GM18873 (cell line): ENCODE measurements around the gene TNFRSF4.

ENCODE experiments used
- ATAC-seq: cut with Tn5 transposase; IDR thresholded peaks from one replicate; pipeline ENCODE4 v1.9.1; 2021; ENCODE audit warnings: mild to moderate bottlenecking, moderate library complexity, moderate number of reproducible peaks; ENCODE audit not compliant: unreplicated experiment, low FRiP score

Gene TNFRSF4

DNA sequence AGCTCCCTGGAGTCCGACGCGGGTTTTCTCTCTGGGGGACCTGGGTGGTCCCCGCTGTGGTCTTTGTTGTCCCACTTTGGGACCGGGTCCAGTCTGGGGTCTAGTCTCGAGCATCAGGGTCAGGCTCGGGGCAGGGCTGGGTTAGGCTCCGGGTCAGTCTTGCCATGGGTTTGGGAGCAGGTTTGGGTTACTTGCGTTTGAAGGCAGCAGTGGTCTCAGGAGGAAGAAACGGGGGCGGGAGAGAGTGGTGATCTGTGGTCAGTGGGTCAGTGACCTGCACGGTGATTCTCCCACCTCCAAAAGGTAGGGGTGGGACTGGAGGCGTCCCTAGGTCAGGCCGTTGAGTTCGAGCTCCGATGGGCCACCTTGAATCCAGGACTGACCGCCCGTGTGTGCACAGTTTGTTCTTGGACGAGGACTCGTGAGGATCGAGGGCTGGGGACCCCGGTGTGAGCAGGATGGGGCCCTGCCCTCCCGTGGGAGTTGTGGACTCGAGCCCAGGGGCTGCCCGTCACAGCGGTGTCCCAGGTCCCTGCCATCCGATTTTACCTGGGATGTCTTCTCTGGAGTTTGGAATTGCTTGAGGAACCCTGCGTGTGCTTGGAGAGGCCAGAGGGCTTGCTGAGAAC lies 20.3 kb upstream of the TNFRSF4 start:
- no peak for ATAC-seq

DNA sequence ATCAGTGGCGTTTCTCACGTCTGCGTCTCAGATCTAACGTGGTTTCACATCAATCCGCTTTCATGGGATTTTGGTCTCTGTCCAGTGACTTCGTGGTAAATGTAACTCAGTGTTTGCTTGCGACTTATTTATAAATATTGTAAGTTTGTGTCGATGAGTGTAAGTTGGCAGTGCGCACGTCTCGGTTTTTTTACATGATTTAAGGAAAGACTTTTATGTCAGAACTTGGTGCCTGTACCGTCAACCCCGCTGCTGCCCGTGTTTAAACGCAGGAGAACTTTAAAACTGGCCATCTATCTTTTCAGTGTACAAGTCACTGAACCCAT lies 19.6 kb upstream of the TNFRSF4 start:
- no peak for ATAC-seq

DNA sequence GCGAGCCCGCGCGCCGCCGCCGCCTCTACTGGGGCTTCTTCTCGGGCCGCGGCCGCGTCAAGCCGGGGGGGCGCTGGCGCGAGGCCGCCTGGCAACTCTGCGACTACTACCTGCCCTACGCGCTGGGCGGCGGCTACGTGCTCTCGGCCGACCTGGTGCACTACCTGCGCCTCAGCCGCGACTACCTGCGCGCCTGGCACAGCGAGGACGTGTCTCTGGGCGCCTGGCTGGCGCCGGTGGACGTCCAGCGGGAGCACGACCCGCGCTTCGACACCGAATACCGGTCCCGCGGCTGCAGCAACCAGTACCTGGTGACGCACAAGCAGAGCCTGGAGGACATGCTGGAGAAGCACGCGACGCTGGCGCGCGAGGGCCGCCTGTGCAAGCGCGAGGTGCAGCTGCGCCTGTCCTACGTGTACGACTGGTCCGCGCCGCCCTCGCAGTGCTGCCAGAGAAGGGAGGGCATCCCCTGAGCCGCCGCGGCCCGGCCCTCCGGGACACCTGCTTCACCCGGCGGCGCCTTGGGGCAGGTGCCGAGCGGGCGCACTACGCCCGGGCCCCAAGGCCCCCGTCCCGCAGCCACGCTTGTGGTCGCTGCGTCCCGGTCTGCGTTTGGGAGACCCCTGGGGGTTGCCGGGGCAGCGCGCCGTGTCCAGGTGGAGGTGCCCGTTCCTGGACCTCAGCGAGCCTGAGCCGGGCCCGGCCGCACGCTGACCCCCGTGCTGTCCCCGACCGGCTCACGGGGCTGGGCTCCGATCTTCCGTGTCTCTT lies 19.0 kb upstream of the TNFRSF4 start:
- ATAC-seq = no peak

DNA sequence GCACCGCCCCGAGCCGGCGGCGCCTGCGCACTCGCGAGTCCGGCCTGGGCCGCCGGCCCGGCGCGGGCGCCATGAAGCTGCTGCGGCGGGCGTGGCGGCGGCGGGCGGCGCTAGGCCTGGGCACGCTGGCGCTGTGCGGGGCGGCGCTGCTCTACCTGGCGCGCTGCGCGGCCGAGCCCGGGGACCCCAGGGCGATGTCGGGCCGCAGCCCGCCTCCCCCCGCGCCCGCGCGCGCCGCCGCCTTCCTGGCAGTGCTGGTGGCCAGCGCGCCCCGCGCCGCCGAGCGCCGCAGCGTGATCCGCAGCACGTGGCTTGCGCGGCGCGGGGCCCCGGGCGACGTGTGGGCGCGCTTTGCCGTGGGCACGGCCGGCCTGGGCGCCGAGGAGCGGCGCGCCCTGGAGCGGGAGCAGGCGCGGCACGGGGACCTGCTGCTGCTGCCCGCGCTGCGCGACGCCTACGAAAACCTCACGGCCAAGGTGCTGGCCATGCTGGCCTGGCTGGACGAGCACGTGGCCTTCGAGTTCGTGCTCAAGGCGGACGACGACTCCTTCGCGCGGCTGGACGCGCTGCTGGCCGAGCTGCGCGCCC lies 18.3 kb upstream of the TNFRSF4 start, which contains the start of gene B3GALT6:
TSS of gene B3GALT6 (plus strand) at position 30 of the 588 bp plus-strand sequence. CDS start at position 72, 42 bp downstream.
- no peak for ATAC-seq

DNA sequence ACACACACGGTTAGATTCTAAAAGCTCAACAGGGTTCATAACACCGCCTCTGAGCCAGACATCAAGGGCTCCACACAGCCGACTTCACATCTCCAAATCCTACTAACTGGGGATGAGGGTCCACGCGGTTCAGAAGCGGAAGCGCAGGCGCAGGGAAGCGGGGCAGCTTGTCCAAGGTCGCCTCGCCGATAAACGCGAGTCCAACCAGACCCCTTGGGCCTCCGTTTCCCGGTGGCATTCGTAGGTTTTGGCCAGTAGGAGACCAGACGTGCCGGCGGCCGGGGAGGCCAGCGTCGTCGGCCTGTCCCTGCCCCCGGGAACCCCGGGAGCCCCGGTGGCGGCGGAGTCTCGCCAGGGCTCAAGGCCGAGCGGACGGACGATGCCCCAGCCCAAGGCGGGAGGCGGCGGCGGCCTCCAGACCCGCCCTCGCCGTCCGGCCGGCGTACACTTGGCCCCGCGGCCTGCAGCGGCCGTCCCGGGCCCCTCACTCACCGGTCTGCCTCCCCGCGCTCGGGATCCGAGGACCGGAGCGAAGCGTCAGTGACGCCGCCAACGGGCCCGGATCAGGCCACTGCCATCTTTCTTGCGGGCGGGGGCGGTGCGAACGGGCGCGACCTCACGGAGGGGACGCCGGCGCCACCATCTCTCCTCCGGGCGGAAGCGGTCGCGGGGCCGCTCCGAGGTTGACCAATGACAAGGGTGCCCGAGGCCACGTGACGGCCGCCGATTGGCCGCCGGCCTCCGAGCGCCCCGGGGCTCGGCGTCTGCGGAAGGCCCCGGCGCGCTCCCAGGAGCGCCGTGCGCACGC lies 17.7 kb upstream of the TNFRSF4 start, which contains the start of gene SDF4:
TSS of gene SDF4 (minus strand) at position 602 of the 808 bp plus-strand sequence. CDS start 3,229 bp downstream, outside the sequence.
- peak; percentile 77 for ATAC-seq

DNA sequence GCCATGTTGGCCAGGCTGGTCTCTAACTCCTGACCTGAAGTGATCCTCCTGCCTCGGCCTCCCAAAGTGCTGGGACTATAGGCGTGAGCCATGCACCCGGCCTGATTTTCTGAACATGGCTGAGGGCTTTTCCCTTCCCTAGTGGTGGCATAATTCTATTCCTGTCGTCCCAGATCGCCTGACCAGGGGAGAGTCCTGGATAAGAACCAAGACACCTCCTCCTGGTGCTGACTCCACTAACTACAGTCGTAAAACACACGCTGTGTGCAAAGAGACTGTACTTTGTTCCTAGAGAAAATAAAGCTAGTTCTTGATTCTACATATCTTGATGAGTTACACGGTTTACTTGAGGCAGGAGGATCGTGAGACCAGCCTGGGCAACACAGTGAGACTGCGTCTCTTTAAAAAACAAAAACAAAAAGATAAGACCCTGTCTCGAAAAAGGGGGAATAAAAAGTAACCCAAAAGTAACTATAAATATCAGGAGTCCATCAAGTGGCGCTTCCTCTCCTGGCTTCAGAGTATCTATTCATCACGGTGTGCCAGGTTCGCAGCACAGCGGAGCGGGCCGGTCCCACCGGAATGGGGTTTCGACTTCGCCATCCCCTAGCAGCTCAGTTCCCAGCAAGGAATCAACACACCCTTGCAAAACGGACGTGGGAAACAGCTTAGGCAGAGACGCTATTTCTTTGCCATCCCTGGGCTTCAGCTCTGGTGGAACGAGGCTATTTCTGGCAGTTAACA lies 16.9 kb upstream of the TNFRSF4 start:
- no peak for ATAC-seq

DNA sequence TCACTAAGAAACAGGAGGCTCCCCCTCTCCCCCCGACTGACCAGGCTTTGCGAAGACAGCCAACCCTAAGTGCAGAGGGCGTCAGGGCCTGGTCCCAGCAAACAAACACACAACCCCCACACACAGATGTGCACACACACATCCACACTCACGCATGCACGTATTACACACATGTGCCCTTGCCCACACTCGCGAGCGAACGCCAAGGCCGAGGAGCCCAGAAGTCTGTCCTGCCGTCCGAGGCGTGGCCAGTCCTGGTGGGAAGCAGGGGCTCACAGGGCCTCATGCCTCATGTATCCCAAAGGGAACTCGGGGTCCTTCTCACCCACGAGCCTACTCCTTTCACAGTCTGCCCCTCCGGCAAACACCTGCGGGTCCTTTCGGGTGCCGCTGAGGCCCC lies 15.8 kb upstream of the TNFRSF4 start:
- no peak for ATAC-seq

DNA sequence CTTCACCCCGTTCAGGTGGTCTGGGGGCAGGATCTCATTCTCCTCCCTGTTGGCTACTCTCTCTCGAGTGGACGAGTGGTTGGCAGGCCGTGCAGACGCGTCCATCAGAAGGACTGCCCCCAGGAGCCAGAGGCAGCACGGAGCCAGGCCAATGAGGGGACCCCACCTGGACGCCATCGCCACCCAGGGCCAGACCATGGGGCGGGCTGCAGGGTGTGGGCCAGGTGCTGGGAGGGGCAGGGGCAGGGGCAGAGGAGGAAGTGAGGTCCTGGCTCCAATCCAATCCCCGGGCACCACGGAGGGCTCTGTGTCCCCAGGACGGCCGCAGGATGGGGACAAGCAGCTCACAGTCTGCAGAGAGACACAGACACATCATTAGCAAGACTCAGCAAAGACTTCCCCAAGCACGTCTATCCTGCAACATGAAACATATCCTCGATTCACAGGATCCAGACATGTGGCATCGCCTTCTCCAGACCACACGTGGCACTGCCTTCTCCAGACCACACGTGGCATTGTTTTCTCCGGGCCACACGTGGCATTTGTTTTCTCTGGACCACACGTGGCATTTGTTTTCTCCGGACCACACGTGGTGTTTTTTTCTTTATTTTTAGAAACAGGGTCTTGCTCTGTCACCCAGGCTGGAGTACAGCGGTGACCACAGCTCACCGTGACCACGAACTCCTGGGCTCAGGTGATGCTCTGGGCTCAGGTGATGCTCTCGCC lies 14.8 kb upstream of the TNFRSF4 start:
- ATAC-seq = no peak

DNA sequence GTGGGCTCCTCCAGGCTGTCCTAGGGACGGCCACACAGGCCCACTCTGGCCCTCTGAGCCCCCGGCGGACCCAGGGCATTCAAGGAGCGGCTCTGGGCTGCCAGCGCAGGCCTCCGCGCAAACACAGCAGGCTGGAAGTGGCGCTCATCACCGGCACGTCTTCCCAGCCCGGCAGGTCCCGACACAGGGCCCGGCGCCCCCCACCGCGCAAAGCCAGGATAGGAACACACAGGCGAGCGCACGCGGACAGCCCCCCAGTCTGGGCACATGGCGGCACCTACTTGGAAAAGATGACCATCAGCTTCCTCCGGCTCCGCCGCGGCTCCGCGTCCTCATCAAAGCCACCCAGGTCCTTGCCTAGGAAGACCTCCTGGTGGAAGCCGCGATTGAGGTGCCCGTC lies 14.2 kb upstream of the TNFRSF4 start:
- ATAC-seq = no peak

DNA sequence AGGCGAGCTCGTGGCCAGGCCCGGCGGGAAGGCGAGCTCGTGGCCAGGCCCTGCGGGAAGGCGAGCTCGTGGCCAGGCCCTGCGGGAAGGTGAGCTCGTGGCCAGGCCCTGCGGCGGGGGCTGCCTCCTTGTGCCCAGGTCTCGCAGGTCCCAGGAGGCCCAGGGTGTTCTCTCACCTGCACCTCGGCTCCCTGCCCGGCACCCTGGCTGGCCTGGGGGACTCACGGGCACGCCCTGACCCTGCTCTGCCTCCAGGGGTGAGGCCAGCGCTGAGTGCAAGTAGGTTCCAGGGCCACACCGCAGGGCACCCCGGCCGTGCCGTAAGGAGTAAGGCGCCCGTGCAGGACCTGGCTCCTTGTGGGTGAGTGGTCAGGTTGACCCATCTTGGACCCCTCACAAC lies 13.4 kb upstream of the TNFRSF4 start:
- no peak for ATAC-seq

DNA sequence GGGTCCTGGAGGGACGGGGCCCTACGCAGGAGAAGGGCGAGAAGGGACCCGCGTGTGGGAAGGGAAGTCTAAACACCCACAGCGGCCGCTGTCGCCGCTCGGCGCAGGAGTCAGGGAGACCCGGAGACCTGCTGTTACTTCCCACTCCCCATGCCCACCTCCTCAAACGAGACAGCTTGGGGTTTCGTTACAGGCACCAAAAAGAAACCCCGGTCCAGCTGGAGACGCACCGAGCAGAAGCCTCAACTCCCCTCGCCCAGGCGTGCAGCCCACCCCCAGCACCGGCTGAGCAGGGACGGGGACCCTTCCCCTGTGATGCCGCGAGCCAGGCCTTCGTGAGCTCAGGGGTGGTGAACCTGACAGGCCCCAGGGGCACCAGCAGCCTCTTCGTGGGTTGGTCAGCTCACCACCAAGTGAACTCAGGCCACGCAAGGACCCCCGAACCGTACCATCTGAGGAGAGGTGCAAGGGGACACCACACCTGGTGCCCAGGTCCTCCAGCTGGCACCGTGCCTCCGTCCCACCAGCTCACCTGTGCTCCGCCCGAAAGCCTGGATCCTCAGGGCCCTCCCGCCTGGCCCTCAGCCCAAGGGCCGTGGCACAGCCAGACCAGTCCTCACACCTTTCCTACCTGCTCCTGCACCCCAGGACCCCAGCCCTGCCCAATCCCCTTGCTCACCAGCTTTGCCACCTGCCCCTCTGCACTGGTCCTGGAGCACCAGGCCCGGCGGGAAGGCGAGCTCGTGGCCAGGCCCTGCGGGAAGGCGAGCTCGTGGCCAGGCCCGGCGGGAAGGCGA lies 12.8 kb upstream of the TNFRSF4 start:
- ATAC-seq = no peak

DNA sequence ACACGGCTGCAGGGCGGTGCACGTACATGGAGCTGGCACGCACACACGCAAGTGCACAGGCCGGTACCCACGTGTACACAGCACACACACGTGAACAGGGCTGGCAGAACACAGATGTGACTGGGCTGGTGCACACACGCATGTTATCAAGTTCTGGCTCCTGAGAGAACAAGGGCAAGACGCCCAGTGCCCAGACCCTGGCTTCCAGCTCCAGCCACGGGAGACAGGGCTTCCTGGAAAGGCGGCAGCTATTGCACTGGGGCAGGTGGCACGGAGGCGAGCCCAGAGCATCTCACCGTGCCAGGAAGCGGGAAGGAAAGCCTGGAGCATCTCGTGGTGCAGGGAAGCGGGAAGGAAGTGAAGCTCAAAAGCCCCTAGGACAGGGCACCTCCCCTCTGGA lies 12.0 kb upstream of the TNFRSF4 start:
- no peak for ATAC-seq

DNA sequence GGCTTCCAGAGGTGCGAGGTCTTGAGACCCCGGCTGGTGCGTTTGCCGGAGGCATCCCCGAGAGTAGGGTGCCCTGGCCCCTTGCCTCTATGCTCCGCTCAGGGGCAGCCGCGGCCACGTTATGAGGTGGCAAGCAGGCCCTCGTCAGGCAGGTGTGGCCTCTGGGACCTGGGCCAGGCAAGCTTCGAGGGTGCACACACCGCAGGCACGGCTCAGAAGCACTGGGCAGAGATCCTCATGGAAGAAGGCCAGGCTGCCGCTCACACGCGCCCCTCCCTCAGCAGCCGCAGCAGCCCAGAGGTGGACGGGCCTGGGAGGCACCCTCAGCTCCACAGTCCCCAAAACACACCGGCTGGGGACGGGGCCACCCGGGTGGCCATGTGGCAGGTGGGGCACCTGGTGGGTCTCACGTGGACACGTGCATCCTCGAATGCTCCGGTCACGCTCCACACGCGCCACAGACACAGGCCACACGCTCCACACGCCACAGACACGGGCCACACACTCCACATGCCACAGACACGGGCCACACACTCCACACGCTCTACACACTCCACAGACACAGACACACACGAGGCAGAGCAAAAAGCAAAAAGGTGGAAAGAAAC lies 11.4 kb upstream of the TNFRSF4 start:
- no peak for ATAC-seq

DNA sequence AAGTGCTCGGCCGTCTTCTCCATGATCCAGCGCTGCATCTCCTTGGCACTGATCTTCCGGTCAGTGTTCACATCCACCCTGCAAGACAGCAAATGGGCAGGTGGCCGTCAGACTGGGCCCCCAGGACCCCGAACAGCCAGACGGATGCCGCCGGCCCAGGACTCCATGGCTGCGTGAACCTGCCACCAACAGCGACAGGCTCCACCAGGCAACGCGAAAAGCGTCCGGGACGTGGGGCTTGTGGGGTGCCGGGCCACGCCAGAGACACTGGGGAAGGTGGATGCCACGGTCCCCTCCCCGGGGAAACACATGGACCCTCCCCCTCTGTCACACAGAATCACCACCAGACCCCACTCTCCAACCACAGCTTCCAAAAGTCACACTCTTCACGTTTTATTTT lies 9.9 kb upstream of the TNFRSF4 start:
- no peak for ATAC-seq

DNA sequence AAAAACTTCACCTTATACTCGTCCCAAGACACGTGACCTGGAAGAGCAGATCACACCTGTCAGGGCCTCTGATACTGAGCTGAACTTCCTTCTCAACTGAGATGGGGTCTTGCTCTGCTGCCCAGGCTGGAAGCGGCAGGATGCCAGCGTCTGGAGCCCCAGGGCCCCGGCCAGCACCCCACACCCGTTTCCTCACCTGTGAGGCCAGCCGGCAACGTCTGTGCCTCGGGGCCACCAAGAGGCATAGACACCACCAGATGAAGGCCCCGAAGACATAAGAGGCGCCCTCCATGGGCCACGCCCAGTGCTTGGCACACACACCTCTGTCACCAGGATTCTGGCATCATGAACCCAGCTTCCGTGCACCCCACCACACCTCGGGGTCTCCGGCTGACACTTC lies 9.4 kb upstream of the TNFRSF4 start:
- no peak for ATAC-seq

DNA sequence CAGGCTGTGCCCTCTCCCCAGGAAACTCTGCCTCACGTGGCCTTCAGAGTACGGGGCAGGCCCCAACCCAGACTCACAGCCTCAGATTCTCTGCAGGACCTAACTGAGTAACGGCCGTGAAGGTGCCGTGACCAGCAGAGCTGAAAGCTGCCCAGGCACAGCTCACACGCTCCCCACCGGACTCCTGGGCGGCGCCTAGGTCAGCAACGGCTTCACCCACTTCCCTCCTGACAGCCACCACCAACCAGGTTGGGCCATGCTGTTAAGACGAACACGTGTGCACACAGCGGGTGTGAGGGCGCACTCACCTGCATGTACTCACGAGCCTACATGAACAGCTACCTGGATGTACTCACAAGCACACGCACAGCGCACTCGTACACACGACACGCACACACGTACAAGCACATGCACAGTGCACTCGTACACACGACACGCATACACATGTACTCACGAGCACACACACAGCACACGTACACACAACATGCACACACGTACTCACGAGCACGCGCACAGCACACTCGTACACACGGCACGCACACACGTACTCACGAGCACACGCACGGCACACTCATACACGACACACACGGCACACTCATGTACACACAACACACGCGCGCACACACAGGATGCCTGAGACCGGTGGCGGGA lies 8.7 kb upstream of the TNFRSF4 start:
- no peak for ATAC-seq

DNA sequence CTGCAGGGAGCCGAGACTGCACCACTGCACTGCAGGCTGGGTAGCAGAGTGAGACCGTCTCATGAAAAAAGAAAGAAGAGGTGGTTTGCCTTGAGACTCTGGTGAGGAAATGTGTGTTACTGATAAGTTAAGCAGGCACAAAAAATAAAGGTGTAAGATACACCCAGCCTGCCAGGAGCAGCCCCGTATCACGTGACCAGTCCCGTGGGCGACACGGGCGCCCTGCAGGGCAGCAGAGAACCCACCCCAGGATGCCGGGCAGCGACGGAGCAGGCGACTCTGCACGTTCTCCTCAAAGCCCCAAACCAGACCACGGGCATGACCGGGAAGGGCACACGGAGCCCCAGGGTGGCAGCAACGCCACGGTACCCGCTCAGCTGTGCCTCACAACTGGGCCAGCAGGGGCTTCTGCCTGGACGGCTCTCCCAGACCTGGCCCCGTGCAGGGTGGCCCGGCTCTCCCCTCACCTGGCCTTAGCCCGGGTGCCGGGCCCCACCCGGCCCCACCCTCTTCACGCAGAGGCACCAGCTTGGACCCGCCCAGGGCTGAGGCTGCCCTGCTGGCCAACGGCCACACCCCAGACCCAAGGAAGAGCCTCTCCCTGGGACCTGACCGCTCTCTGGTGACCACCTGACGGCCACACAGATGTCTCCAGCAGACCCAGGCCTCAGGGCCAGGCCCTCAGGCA lies 8.1 kb upstream of the TNFRSF4 start:
- no peak for ATAC-seq
